ENCODE results near the gene TCERG1L. TPM values are rescaled to one million over a fixed set of nuclear protein-coding genes. Genes with fewer than 3 reads are reported as not detected.

TCERG1L gene
- total RNA-seq, 2 donors from 2014 or later, result not detected

- TF ChIP-seq CTCF (IDR thresholded peaks at IDR 0.05), result no peak
- Histone ChIP-seq H3K9me3 (peaks cover 5% of the 10 kb centered on the region), H3K4me1 (ENCODE audit: control insufficient read depth in 1 of 2, low read depth in 2 of 2) (no peaks in the 10 kb centered on the region), H3K4me3 (no peak overlapping the region), H3K27me3 (replicated peaks; ENCODE audit: insufficient read depth) (no peaks in the 10 kb centered on the region), H3K36me3 (no peaks in the 10 kb centered on the region), H3K27ac (no peak overlapping the region)
- ATAC-seq (ENCODE audit: insufficient number of reproducible peaks, low FRiP score, low read depth) (no peak), DNase-seq (ENCODE audit: low spot score) (no peak)
Measured at GRCh38 chr10:131300508-131300907, 11.0 kb downstream of the TCERG1L start.

GRCh38 chr10:131290781-131291180 is 20.7 kb downstream of the TCERG1L start:
- no peak for TF ChIP-seq CTCF (IDR thresholded peaks at IDR 0.05)
- no peaks in the 10 kb centered on the region for H3K36me3 ChIP-seq
- DNase-seq (ENCODE audit: low spot score) (no peak), ATAC-seq (ENCODE audit: insufficient number of reproducible peaks, low FRiP score, low read depth) (no peak)
- no peak overlapping the region for H3K4me3 ChIP-seq
- no peaks in the 10 kb centered on the region for H3K27me3 ChIP-seq (replicated peaks; ENCODE audit: insufficient read depth)
- no peak overlapping the region for H3K27ac ChIP-seq
- no peaks in the 10 kb centered on the region for H3K9me3 ChIP-seq
- H3K4me1 ChIP-seq (ENCODE audit: control insufficient read depth in 1 of 2, low read depth in 2 of 2), result no peaks in the 10 kb centered on the region

GRCh38 chr10:131288648-131289047 is 22.9 kb downstream of the TCERG1L start:
- Histone ChIP-seq H3K4me3 (no peak overlapping the region), H3K9me3 (no peaks in the 10 kb centered on the region), H3K4me1 (ENCODE audit: control insufficient read depth in 1 of 2, low read depth in 2 of 2) (no peaks in the 10 kb centered on the region), H3K27ac (no peak overlapping the region), H3K36me3 (no peaks in the 10 kb centered on the region), H3K27me3 (replicated peaks; ENCODE audit: insufficient read depth) (no peaks in the 10 kb centered on the region)
- TF ChIP-seq CTCF (IDR thresholded peaks at IDR 0.05), result no peak
- no peak for DNase-seq (ENCODE audit: low spot score)
- ATAC-seq (ENCODE audit: insufficient number of reproducible peaks, low FRiP score, low read depth), result no peak

- TF ChIP-seq CTCF (IDR thresholded peaks at IDR 0.05), result no peak
- no peak for ATAC-seq (ENCODE audit: insufficient number of reproducible peaks, low FRiP score, low read depth)
- no peaks in the 10 kb centered on the region for H3K4me1 ChIP-seq (ENCODE audit: control insufficient read depth in 1 of 2, low read depth in 2 of 2)
Measured at GRCh38 chr10:131282961-131283360, 28.6 kb downstream of the TCERG1L start.

GRCh38 chr10:131280101-131280500 is 31.4 kb downstream of the TCERG1L start:
- H3K9me3 ChIP-seq, result no peaks in the 10 kb centered on the region
- DNase-seq (ENCODE audit: low spot score) (no peak), ATAC-seq (ENCODE audit: insufficient number of reproducible peaks, low FRiP score, low read depth) (no peak)
- no peak overlapping the region for H3K4me3 ChIP-seq
- H3K27me3 ChIP-seq (replicated peaks; ENCODE audit: insufficient read depth), result no peaks in the 10 kb centered on the region
- no peaks in the 10 kb centered on the region for H3K4me1 ChIP-seq (ENCODE audit: control insufficient read depth in 1 of 2, low read depth in 2 of 2)
- no peak for TF ChIP-seq CTCF (IDR thresholded peaks at IDR 0.05)
- H3K27ac ChIP-seq, result no peak overlapping the region
- H3K36me3 ChIP-seq, result no peaks in the 10 kb centered on the region

More at GRCh38 chr10:131282961-131283360, 28.6 kb downstream of the TCERG1L start:
- Histone ChIP-seq H3K27me3 (replicated peaks; ENCODE audit: insufficient read depth) (no peaks in the 10 kb centered on the region), H3K27ac (no peak overlapping the region), H3K36me3 (no peaks in the 10 kb centered on the region), H3K4me3 (no peak overlapping the region), H3K9me3 (no peaks in the 10 kb centered on the region)
- no peak for DNase-seq (ENCODE audit: low spot score)

Measured in thoracic aorta (tissue), 2 donors.